MCF 10A (cell line): ENCODE measurements around the gene TIA1. TPM values are rescaled to one million over a fixed set of nuclear protein-coding genes. Genes with fewer than 3 reads are reported as not detected.
"Not testable (repeated sequence)": the region's sequence is repeated elsewhere in the genome, so short reads cannot be mapped to it uniquely, and the experiment has no call there.

Source experiments
- BruUV-seq: library from RNA; stranded (reverse); fragments of 400-500 nt; replicated peaks from 2 replicates; lab custom pipeline; 2021; lab: Mats Ljungman, UMichigan
- CTCF ChIA-PET: fragments of 300-600 bp; sonication (Branson Sonifier 250); formaldehyde crosslinking; extraction: SDS; loops from one replicate; lab custom pipeline; 2021; ENCODE audit warnings: antibody characterized with exemption, inconsistent platforms; lab: Yijun Ruan, JAX
- POLR2A ChIA-PET: fragments of 300-600, 350-650 bp; sonication (Branson Sonifier 250); formaldehyde crosslinking; extraction: SDS; loops from one replicate; lab custom pipeline; 2020; ENCODE audit warnings: antibody characterized with exemption, inconsistent platforms; lab: Yijun Ruan, JAX
- DNase-seq: peaks from one replicate; pipeline ENCODE4 v3.0.0-alpha.2; 2018; ENCODE audit not compliant: unreplicated experiment
- H3K27ac Mint-ChIP-seq: one replicate; pipeline ENCODE4 v1.8.0; 2022; ENCODE audit warnings: mild to moderate bottlenecking, low read depth, mixed read lengths; ENCODE audit not compliant: unreplicated experiment
- H3K27me3 Mint-ChIP-seq: one replicate; pipeline ENCODE4 v1.8.0; 2022; ENCODE audit warnings: mixed read lengths; ENCODE audit not compliant: insufficient read depth, unreplicated experiment
- H3K36me3 Mint-ChIP-seq: one replicate; pipeline ENCODE4 v1.8.0; 2022; ENCODE audit warnings: mild to moderate bottlenecking, moderate library complexity, mixed read lengths; ENCODE audit not compliant: insufficient read depth, unreplicated experiment
- H3K4me1 Mint-ChIP-seq: one replicate; pipeline ENCODE4 v1.8.0; 2022; ENCODE audit warnings: mixed read lengths; ENCODE audit not compliant: insufficient read depth, unreplicated experiment
- H3K4me3 Mint-ChIP-seq: one replicate; pipeline ENCODE4 v1.8.0; 2022; ENCODE audit warnings: mild to moderate bottlenecking, moderate library complexity, mixed read lengths; ENCODE audit not compliant: unreplicated experiment
- H3K9me3 Mint-ChIP-seq: one replicate; pipeline ENCODE4 v1.8.0; 2022; ENCODE audit warnings: mixed read lengths; ENCODE audit not compliant: unreplicated experiment
- CTCF ChIP-seq: fragments of 200-600 bp; IDR thresholded peaks from one replicate; pipeline ENCODE4 v1.8.0; 2022; ENCODE audit warnings: antibody characterized with exemption, mild to moderate bottlenecking; ENCODE audit not compliant: unreplicated experiment
- intact Hi-C: fragments of 100-400 bp; cut with micrococcal nuclease; formaldehyde crosslinking; loops from 2 replicates; pipeline ENCODE4 v1.14.1; 2022
- total RNA-seq: library from RNA; stranded (reverse); gene quantifications from 2 replicates; pipeline ENCODE4 v1.2.3, GENCODE V29; 2022

TIA1 gene
- total RNA-seq, 1 experiment from 2014 or later, result 75.7 TPM

DNA sequence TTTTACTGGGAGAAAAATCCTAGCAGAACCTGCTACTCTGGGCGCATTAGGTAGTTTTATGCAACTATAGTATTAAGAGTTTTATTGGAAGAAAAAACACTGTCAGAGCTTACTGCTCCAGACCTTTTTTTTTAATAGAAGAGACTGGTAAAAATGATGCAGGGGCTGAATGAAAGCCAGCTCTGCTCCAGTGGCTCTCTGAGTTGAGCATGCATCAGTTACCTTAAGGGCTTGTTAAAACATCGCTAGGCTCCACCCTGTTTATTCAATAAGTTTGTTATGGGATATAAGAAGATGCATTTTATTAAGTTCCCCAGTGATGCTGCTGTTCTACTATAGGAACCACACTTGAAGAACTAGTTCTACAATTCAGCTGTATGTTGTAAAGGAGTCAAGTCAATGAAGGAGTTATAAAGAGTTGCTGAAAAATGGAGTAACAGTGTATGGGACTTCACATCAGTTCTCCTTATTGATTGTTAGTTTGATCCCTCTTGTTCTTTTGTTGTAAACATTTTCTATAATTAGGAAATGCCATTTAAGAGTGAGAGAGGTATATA is 31.9 kb upstream of the TIA1 start:
- H3K4me3 Mint-ChIP-seq, result no peak overlapping the region
- BruUV-seq, result no TSS peak
- no peaks in the 10 kb centered on the region for H3K9me3 Mint-ChIP-seq
- ChIA-PET CTCF (no interaction called here), POLR2A (interaction anchor here (0.8 to 9.0 kb wide), 4 partner anchors 13 to 640 kb away, joined by 3 to 87 read pairs (median 6); partner anchors contain the start of genes PCYOX1 and SNRPG)
- intact Hi-C loops, result no loop called here
- H3K27me3 Mint-ChIP-seq, result no peaks in the 10 kb centered on the region
- H3K27ac Mint-ChIP-seq, result no peak overlapping the region
- DNase-seq, result no peak
- peaks cover 64% of the 10 kb centered on the region for H3K36me3 Mint-ChIP-seq
- peaks cover 7% of the 10 kb centered on the region for H3K4me1 Mint-ChIP-seq
- TF ChIP-seq CTCF, result no peak

DNA sequence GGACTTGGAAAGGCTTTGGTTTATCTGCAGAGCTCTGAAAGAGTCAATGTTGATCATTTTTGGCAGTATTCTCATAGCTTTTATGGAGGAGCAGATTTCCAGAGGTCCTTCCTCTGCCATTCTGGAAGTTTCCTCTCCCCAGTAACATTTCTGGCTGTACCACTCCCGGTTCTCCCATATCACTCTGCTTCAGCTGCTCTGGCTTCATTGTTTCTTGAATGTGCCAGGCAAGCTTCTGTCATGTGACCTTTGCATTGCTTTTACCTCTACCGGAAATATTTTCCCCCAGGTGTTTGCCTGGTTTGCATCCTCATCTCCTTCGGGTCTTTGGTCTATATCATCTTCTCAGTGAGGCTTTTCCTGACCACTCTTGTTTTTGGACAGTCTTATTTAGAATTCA is 21.9 kb upstream of the TIA1 start:
- no TSS peak for BruUV-seq
- ChIA-PET POLR2A (interaction anchor here (0.6 to 1.7 kb wide), 4 partner anchors 12 to 51 kb away, joined by 3 to 8 read pairs (median 5); partner anchors contain the start of genes PCYOX1 and SNRPG), CTCF (interaction anchor here (1.0 kb wide), 1 partner anchor 32 kb away, joined by 4 read pairs; no protein-coding TSS in a partner anchor)
- no peak for DNase-seq
- Mint-ChIP-seq H3K4me1 (no peaks in the 10 kb centered on the region), H3K27me3 (no peaks in the 10 kb centered on the region), H3K36me3 (peaks cover 36% of the 10 kb centered on the region), H3K9me3 (no peaks in the 10 kb centered on the region), H3K27ac (no peak overlapping the region), H3K4me3 (no peak overlapping the region)
- TF ChIP-seq CTCF, result no peak
- intact Hi-C loops, result no loop called here

DNA sequence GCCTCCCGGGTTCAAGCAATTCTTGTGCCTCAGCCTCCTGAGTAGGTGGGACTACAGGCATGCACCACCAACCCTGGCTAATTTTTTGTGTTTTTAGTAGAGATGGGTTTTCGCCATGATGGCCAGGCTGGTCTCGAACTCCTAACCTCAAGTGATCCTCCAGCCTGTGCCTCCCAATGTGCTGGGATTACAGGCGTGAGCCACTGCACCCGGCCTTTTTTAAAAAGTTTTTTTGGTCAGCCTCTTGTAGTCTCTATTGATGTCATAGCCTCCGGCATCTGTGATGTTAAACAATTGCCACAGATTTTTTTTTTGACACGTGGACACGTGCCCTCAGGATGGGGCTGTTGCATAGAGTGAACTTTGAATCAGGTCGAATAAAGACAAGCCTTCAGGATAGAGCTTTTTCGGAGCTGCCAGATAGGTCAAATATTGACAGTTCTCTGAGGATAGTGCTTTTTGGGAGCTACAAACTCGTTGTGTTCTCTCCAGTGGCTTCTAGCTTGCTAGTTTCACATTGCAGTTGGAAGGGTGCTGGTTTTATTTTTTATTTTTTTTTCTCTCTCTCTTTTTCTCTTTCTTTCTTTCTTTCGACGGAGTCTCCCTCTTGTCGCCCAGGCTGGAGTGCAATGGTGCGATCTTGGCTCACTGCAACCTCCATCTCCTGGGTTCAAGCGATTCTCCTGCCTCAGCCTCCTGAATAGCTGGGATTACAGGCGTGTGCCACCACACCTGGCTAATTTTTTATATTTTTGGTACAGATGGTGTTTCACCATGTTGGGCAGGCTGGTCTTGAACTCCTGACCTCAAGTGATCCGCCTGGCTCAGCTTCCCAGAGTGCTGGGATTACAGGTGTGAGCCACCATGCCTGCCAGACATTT is 21.2 kb upstream of the TIA1 start:
- H3K4me1 Mint-ChIP-seq, H3K9me3 Mint-ChIP-seq, H3K27ac Mint-ChIP-seq, BruUV-seq, H3K27me3 Mint-ChIP-seq, intact Hi-C loops, H3K4me3 Mint-ChIP-seq, DNase-seq: not testable (repeated sequence)
- POLR2A ChIA-PET, result interaction anchor here (0.6 to 1.7 kb wide), 4 partner anchors 12 to 50 kb away, joined by 3 to 8 read pairs (median 5); partner anchors contain the start of genes PCYOX1 and SNRPG
- CTCF ChIA-PET, result interaction anchor here (0.6 to 1.0 kb wide), 2 partner anchors 33 to 245 kb away, joined by 3 to 4 read pairs; no protein-coding TSS in a partner anchor
- peaks cover 36% of the 10 kb centered on the region for H3K36me3 Mint-ChIP-seq

- BruUV-seq, H3K27me3 Mint-ChIP-seq, CTCF ChIA-PET, POLR2A ChIA-PET, H3K4me3 Mint-ChIP-seq, DNase-seq, H3K9me3 Mint-ChIP-seq, intact Hi-C loops, H3K4me1 Mint-ChIP-seq, H3K27ac Mint-ChIP-seq: not testable (repeated sequence)
- peaks cover 60% of the 10 kb centered on the region for H3K36me3 Mint-ChIP-seq
Observed at GRCh38 chr2:70266925-70267324, 18.5 kb upstream of the TIA1 start.
